HG02870 (cell line): Measurements from ENCODE around the gene ZC2HC1B.
"Not testable (repeated sequence)": the region's sequence is repeated elsewhere in the genome, so short reads cannot be mapped to it uniquely, and the experiment has no call there.

ENCODE experiments used
- ATAC-seq: cut with Tn5 transposase; IDR thresholded peaks from one replicate; pipeline ENCODE4 v1.9.1; 2021; ENCODE audit warnings: mild to moderate bottlenecking, moderate library complexity; ENCODE audit not compliant: unreplicated experiment

Gene ZC2HC1B

GRCh38 chr6:143864234-143864633 is at the start of gene ZC2HC1B:
Gene ZC2HC1B, plus strand, starts transcription at chr6:143864474. Its CDS starts 66 bp downstream, at chr6:143864540.
- ATAC-seq, result no peak

GRCh38 chr6:143817621-143818020 is 46.7 kb upstream of the ZC2HC1B start:
- no peak for ATAC-seq

- ATAC-seq, result no peak
Measured at GRCh38 chr6:143821359-143821758, 42.9 kb upstream of the ZC2HC1B start.

GRCh38 chr6:143822584-143823024 is 41.7 kb upstream of the ZC2HC1B start:
- ATAC-seq, result no peak

GRCh38 chr6:143823548-143823947 is 40.7 kb upstream of the ZC2HC1B start:
- no peak for ATAC-seq

- no peak for ATAC-seq
Measured at GRCh38 chr6:143828572-143828971, 35.7 kb upstream of the ZC2HC1B start.

GRCh38 chr6:143836150-143836549 is 28.1 kb upstream of the ZC2HC1B start:
- no peak for ATAC-seq

GRCh38 chr6:143838395-143838794 is 25.9 kb upstream of the ZC2HC1B start:
- ATAC-seq, result no peak

- ATAC-seq, result no peak
Measured at GRCh38 chr6:143839196-143839595, 25.1 kb upstream of the ZC2HC1B start.

GRCh38 chr6:143840595-143841265 is 23.5 kb upstream of the ZC2HC1B start:
- ATAC-seq, result no peak

GRCh38 chr6:143842461-143842901 is 21.8 kb upstream of the ZC2HC1B start:
- ATAC-seq, result no peak

- ATAC-seq, result peak; percentile 99
Measured at GRCh38 chr6:143842902-143843676, 21.2 kb upstream of the ZC2HC1B start, which contains the start of gene LTV1. Gene LTV1, plus strand, starts transcription at chr6:143843338. Its CDS starts 140 bp downstream, at chr6:143843478.

- no peak for ATAC-seq
Measured at GRCh38 chr6:143843677-143843999, 20.6 kb upstream of the ZC2HC1B start.

- no peak for ATAC-seq
Measured at GRCh38 chr6:143844006-143844405, 20.3 kb upstream of the ZC2HC1B start.

- ATAC-seq, result no peak
Measured at GRCh38 chr6:143845033-143845432, 19.2 kb upstream of the ZC2HC1B start.

GRCh38 chr6:143851706-143852105 is 12.6 kb upstream of the ZC2HC1B start:
- not testable (repeated sequence) for ATAC-seq

- ATAC-seq, result not testable (repeated sequence)
Measured at GRCh38 chr6:143855057-143855456, 9.2 kb upstream of the ZC2HC1B start.

- ATAC-seq, result not testable (repeated sequence)
Measured at GRCh38 chr6:143856762-143857161, 7.5 kb upstream of the ZC2HC1B start.

GRCh38 chr6:143857651-143858050 is 6.6 kb upstream of the ZC2HC1B start:
- ATAC-seq, result no peak

GRCh38 chr6:143859891-143860660 is 4.2 kb upstream of the ZC2HC1B start:
- no peak for ATAC-seq

GRCh38 chr6:143863771-143864170 is 503 bp upstream of the ZC2HC1B start:
- no peak for ATAC-seq
